IMR-90 (cell line): ENCODE data around the gene PTPRN2. TPM values are rescaled to one million over a fixed set of nuclear protein-coding genes. Genes with fewer than 3 reads are reported as not detected.

Experiments
- ATAC-seq: fragments of 200-7000 bp; cut with Tn5 transposase; 2 replicates; pipeline ENCODE4 v1.9.1; 2020; ENCODE audit warnings: low read depth, mild to moderate bottlenecking, moderate library complexity
- BruUV-seq: library from RNA; stranded (reverse); fragments of 400-500 nt; replicated peaks from 2 replicates; lab custom pipeline; 2021; lab: Mats Ljungman, UMichigan
- CTCF ChIA-PET: fragments of 300-600 bp; formaldehyde crosslinking; extraction: SDS; loops from one replicate; lab custom pipeline; 2021; ENCODE audit warnings: antibody characterized with exemption; lab: Yijun Ruan, JAX
- POLR2A ChIA-PET: fragments of 300-600 bp; sonication (Branson Sonifier 250); formaldehyde crosslinking; loops from one replicate; lab custom pipeline; 2022; ENCODE audit warnings: antibody characterized with exemption; ENCODE audit not compliant: unreplicated experiment; lab: Charles Lee
- DNase-seq: peaks from one replicate; pipeline ENCODE4 v3.0.0; 2013
- H2AFZ ChIP-seq: replicated peaks from 2 replicates; pipeline ENCODE3; 2013; ENCODE audit warnings: low read length, mild to moderate bottlenecking; ENCODE audit not compliant: poor library complexity
- H2AK5ac ChIP-seq: 2 replicates; pipeline ENCODE4 v1.6.1; 2013; ENCODE audit warnings: low read depth, low read length, inconsistent platforms
- H2AK9ac ChIP-seq: replicated peaks from 2 replicates; pipeline ENCODE3; 2013; ENCODE audit warnings: mild to moderate bottlenecking, low read depth, low read length, moderate library complexity; ENCODE audit not compliant: poor library complexity
- H2BK120ac ChIP-seq: 2 replicates; pipeline ENCODE4 v1.6.1; 2013; ENCODE audit warnings: low read depth, low read length, inconsistent platforms
- H2BK15ac ChIP-seq: 3 replicates; pipeline ENCODE4 v1.6.1; 2013; ENCODE audit warnings: low read depth, low read length, inconsistent platforms
- H2BK20ac ChIP-seq: 2 replicates; pipeline ENCODE4 v1.6.1; 2013; ENCODE audit warnings: low read depth, mild to moderate bottlenecking, inconsistent platforms, low read length, moderate library complexity
- H2BK5ac ChIP-seq: 2 replicates; pipeline ENCODE4 v1.6.1; 2013; ENCODE audit warnings: mild to moderate bottlenecking, low read depth, low read length, inconsistent platforms; ENCODE audit not compliant: poor library complexity, severe bottlenecking
- H3K14ac ChIP-seq: replicated peaks from 2 replicates; pipeline ENCODE4 v1.6.1; 2013; ENCODE audit warnings: low read depth, low read length, inconsistent platforms
- H3K18ac ChIP-seq: 2 replicates; pipeline ENCODE4 v1.6.1; 2013; ENCODE audit warnings: low read depth, low read length, control low read depth
- H3K23ac ChIP-seq: 2 replicates; pipeline ENCODE4 v1.6.1; 2013; ENCODE audit warnings: low read depth, low read length, inconsistent platforms
- H3K27ac ChIP-seq: 2 replicates; pipeline ENCODE4 v1.5.1; 2013; ENCODE audit warnings: mild to moderate bottlenecking, control low read depth, low read length; ENCODE audit not compliant: insufficient read depth
- H3K27me3 ChIP-seq: 2 replicates; pipeline ENCODE4 v1.6.1; 2013; ENCODE audit warnings: low read length; ENCODE audit not compliant: control insufficient read depth, insufficient read depth
- H3K36me3 ChIP-seq: 2 replicates; pipeline ENCODE4 v1.6.1; 2013; ENCODE audit warnings: low read length, mixed read lengths; ENCODE audit not compliant: control insufficient read depth, insufficient read depth
- H3K4ac ChIP-seq: 2 replicates; pipeline ENCODE4 v1.6.1; 2013; ENCODE audit warnings: low read depth, low read length, inconsistent platforms
- H3K4me1 ChIP-seq: 2 replicates; pipeline ENCODE4 v1.6.1; 2013; ENCODE audit warnings: low read length, mixed read lengths; ENCODE audit not compliant: control insufficient read depth, insufficient read depth
- H3K4me2 ChIP-seq: 2 replicates; pipeline ENCODE4 v1.6.1; 2013; ENCODE audit warnings: low read depth, mild to moderate bottlenecking, control low read depth, low read length, moderate library complexity
- H3K4me3 ChIP-seq: 2 replicates; pipeline ENCODE4 v1.5.1; 2013; ENCODE audit warnings: low read depth, mild to moderate bottlenecking, control low read depth, low read length, moderate library complexity; ENCODE audit not compliant: insufficient read depth
- H3K56ac ChIP-seq: 2 replicates; pipeline ENCODE4 v1.6.1; 2013; ENCODE audit warnings: low read length, inconsistent platforms; ENCODE audit not compliant: insufficient read depth; ENCODE audit errors: extremely low read depth
- H3K79me1 ChIP-seq, 2 experiments: 2 replicates each; pipeline ENCODE4 v1.6.1; 2013; ENCODE audit warnings: low read length in 2 of 2, inconsistent platforms in 1 of 2, low read depth in 1 of 2
- H3K9ac ChIP-seq: 2 replicates; pipeline ENCODE4 v1.6.1; 2013; ENCODE audit warnings: low read depth, low read length, control low read depth
- H3K9me1 ChIP-seq: 2 replicates; pipeline ENCODE4 v1.6.1; 2013; ENCODE audit warnings: low read length, inconsistent platforms; ENCODE audit not compliant: insufficient read depth
- H3K9me3 ChIP-seq: 2 replicates; pipeline ENCODE4 v1.6.1; 2013; ENCODE audit warnings: low read length; ENCODE audit not compliant: control insufficient read depth, insufficient read depth
- H4K20me1 ChIP-seq: 2 replicates; pipeline ENCODE4 v1.6.1; 2013; ENCODE audit warnings: low read length, inconsistent platforms; ENCODE audit not compliant: insufficient read depth
- H4K5ac ChIP-seq: 2 replicates; pipeline ENCODE4 v1.6.1; 2013; ENCODE audit warnings: mild to moderate bottlenecking, low read depth, low read length, control low read depth
- H4K8ac ChIP-seq, 2 experiments: 2 replicates each; pipeline ENCODE4 v1.6.1; 2013; ENCODE audit warnings: low read depth in 2 of 2, low read length in 2 of 2, control low read depth in 1 of 2, inconsistent platforms in 1 of 2
- H4K91ac ChIP-seq: 2 replicates; pipeline ENCODE4 v1.6.1; 2013; ENCODE audit warnings: low read depth, low read length, inconsistent platforms; ENCODE audit not compliant: insufficient read depth
- BHLHE40 ChIP-seq: fragments of 150-350 bp; IDR thresholded peaks from 2 replicates; pipeline ENCODE4 v1.6.1; 2016; ENCODE audit warnings: mild to moderate bottlenecking, low read depth, low read length
- CEBPB ChIP-seq: IDR thresholded peaks from 2 replicates; pipeline ENCODE4 v1.6.1; 2012; ENCODE audit warnings: low read depth, low read length, improper control_type of control experiment
- CHD1 ChIP-seq: IDR thresholded peaks from 2 replicates; pipeline ENCODE4 v1.6.1; 2012; ENCODE audit warnings: low read depth, low read length, improper control_type of control experiment
- CTCF ChIP-seq: conservative IDR thresholded peaks from 2 replicates; pipeline ENCODE4 v1.5.1; 2012; ENCODE audit warnings: mild to moderate bottlenecking, low read depth, low read length, improper control_type of control experiment
- ELK1 ChIP-seq: fragments of 150-350 bp; IDR thresholded peaks from 2 replicates; pipeline ENCODE4 v1.6.1; 2016; ENCODE audit warnings: low read depth, mild to moderate bottlenecking, low read length, moderate library complexity, borderline replicate concordance
- FOS ChIP-seq: fragments of 150-350 bp; IDR thresholded peaks from 2 replicates; pipeline ENCODE4 v1.6.1; 2016; ENCODE audit warnings: low read depth, low read length
- MAFK ChIP-seq: IDR thresholded peaks from 2 replicates; pipeline ENCODE4 v1.6.1; 2012; ENCODE audit warnings: low read depth, low read length, improper control_type of control experiment
- MAZ ChIP-seq: IDR thresholded peaks from 2 replicates; pipeline ENCODE4 v1.6.1; 2012; ENCODE audit warnings: low read depth, mild to moderate bottlenecking, low read length, improper control_type of control experiment, moderate library complexity, borderline replicate concordance
- MXI1 ChIP-seq: IDR thresholded peaks from 2 replicates; pipeline ENCODE4 v1.6.1; 2012; ENCODE audit warnings: low read depth, mild to moderate bottlenecking, low read length, moderate library complexity, borderline replicate concordance
- NFE2L2 ChIP-seq: fragments of 150-350 bp; IDR thresholded peaks from 2 replicates; pipeline ENCODE4 v1.6.1; 2016; ENCODE audit warnings: low read depth, mild to moderate bottlenecking, low read length
- POLR2A ChIP-seq: IDR thresholded peaks from 2 replicates; pipeline ENCODE4 v1.6.1; 2012; ENCODE audit warnings: mild to moderate bottlenecking, low read depth, low read length
- RAD21 ChIP-seq: IDR thresholded peaks from 2 replicates; pipeline ENCODE4 v1.6.1; 2012; ENCODE audit warnings: low read length, improper control_type of control experiment
- RCOR1 ChIP-seq: IDR thresholded peaks from 2 replicates; pipeline ENCODE4 v1.6.1; 2012; ENCODE audit warnings: mild to moderate bottlenecking, low read length, improper control_type of control experiment; ENCODE audit not compliant: insufficient replicate concordance
- RFX5 ChIP-seq: IDR thresholded peaks from 2 replicates; pipeline ENCODE4 v1.8.0; 2012; ENCODE audit warnings: low read depth, mild to moderate bottlenecking, low read length, moderate library complexity
- SMC3 ChIP-seq: fragments of 150-350 bp; IDR thresholded peaks from 2 replicates; pipeline ENCODE4 v1.6.1; 2016; ENCODE audit warnings: low read depth, mild to moderate bottlenecking, antibody characterized with exemption, low read length, moderate library complexity
- USF2 ChIP-seq: fragments of 150-350 bp; IDR thresholded peaks from 2 replicates; pipeline ENCODE4 v1.6.1; 2017; ENCODE audit warnings: mild to moderate bottlenecking, antibody characterized with exemption, low read length, low read depth
- WGBS, 2 experiments: methylation state at CpG; one replicate each; pipeline versions ENCODE4 v1.1.5 to v1.1.7; 2013; ENCODE audit warnings: missing lambda C conversion rate in 2 of 2; ENCODE audit not compliant: insufficient read length in 1 of 2; ENCODE audit errors: extremely low coverage in 2 of 2; 5-methylcytosine and 5-hydroxymethylcytosine counted together
- dilution Hi-C: fragments of 300-500 bp; cut with HindIII; formaldehyde crosslinking; loops from one replicate; pipeline ENCODE4 v1.14.3; 2018; ENCODE audit warnings: low sequenced_read_pairs; ENCODE audit not compliant: unreplicated experiment
- in situ Hi-C: fragments of 300-500 bp; cut with MboI; formaldehyde crosslinking; loops from 3 replicates; pipeline ENCODE4 v1.14.3; 2019; ENCODE audit warnings: low sequenced_read_pairs, inconsistent platforms, mixed read lengths
- intact Hi-C: fragments of 100-400 bp; cut with micrococcal nuclease; formaldehyde crosslinking; loops from 2 replicates; pipeline ENCODE4 v1.10.0; 2022
- polyA plus RNA-seq, 3 experiments: library from polyadenylated mRNA; depleted of rRNA; stranded (reverse); fragments of >200 nt; gene quantifications; 2 replicates each; pipeline ENCODE4 v1.2.3, GENCODE V29; 2012; ENCODE audit warnings: low replicate concordance in 1 of 3
- total RNA-seq: library from RNA; depleted of rRNA; stranded (reverse); fragments of >200 nt; gene quantifications from 2 replicates; pipeline ENCODE4 v1.2.3, GENCODE V29; 2012

PTPRN2 gene
- total and polyA plus RNA-seq, 2 of the 4 experiments (the other 2 are of a cell fraction), result 0.03 TPM; not detected in 1

GRCh38 chr7:157604661-157605381 lies 982.8 kb downstream of the PTPRN2 start:
- Histone ChIP-seq H3K27ac (no peak overlapping the region), H4K20me1 (no peaks in the 10 kb centered on the region), H3K14ac (no peak overlapping the region), H2BK5ac (no peak overlapping the region), H2AK5ac (no peak overlapping the region), H3K79me1 (no peaks in the 10 kb centered on the region), H2AFZ (no peak overlapping the region), H3K27me3 (no peaks in the 10 kb centered on the region), H4K8ac (no peak overlapping the region), H3K4me1 (no peaks in the 10 kb centered on the region), H3K9me3 (peaks cover 47% of the 10 kb centered on the region), H2BK120ac (no peak overlapping the region), H3K36me3 (no peaks in the 10 kb centered on the region), H2AK9ac (no peak overlapping the region), H2BK15ac (no peak overlapping the region), H4K91ac (no peak overlapping the region), H3K4ac (no peak overlapping the region), H4K5ac (no peak overlapping the region), H3K9ac (no peak overlapping the region), H3K9me1 (no peaks in the 10 kb centered on the region), H3K18ac (no peak overlapping the region), H3K23ac (no peak overlapping the region), H3K56ac (no peak overlapping the region), H2BK20ac (no peak overlapping the region), H3K4me3 (no peak overlapping the region), H3K4me2 (no peak overlapping the region)
- ChIA-PET POLR2A (no interaction called here), CTCF (no interaction called here)
- ATAC-seq, result no peak
- no TSS peak for BruUV-seq
- dilution Hi-C loops, result no loop called here
- intact Hi-C loops, result no loop called here
- in situ Hi-C loops, result no loop called here
- TF ChIP-seq BHLHE40 (no peak), RCOR1 (no peak), CTCF (no peak), POLR2A (no peak), SMC3 (no peak), RAD21 (no peak), ELK1 (no peak), CHD1 (no peak), USF2 (no peak), MXI1 (no peak), FOS (no peak), RFX5 (no peak), MAFK (no peak), CEBPB (no peak), MAZ (no peak), NFE2L2 (no peak)
- 65% methylated on average over 2 of the region's 21 CpGs; no CpG with 5 or more reads in 1 of the 2 experiments for WGBS, 2 experiments
- DNase-seq, result no peak
